HEK293T (cell line): ENCODE results near the gene SNRK.

Source experiments
- CTCF ChIA-PET: fragments of 350-600 bp; formaldehyde crosslinking; extraction: SDS; loops from one replicate; lab custom pipeline; 2021; ENCODE audit warnings: antibody characterized with exemption, inconsistent platforms; lab: Yijun Ruan, JAX
- POLR2A ChIA-PET: fragments of 350-600 bp; formaldehyde crosslinking; extraction: SDS; loops from one replicate; lab custom pipeline; 2020; ENCODE audit warnings: antibody characterized with exemption, inconsistent platforms; lab: Yijun Ruan, JAX
- DNase-seq: peaks from one replicate; pipeline ENCODE4 v3.0.0; 2012; ENCODE audit warnings: mixed read lengths; ENCODE audit errors: extremely low spot score
- ARNT ChIP-seq: fragments of 450-650 bp; IDR thresholded peaks from 2 replicates; pipeline ENCODE4 v1.6.1; 2017; ENCODE audit warnings: mild to moderate bottlenecking
- BHLHE40 ChIP-seq: fragments of 450-650 bp; IDR thresholded peaks from 2 replicates; pipeline ENCODE4 v1.6.1; 2016; ENCODE audit warnings: mild to moderate bottlenecking, moderate library complexity, borderline replicate concordance
- CTBP1 ChIP-seq: fragments of 450-650 bp; IDR thresholded peaks from 2 replicates; pipeline ENCODE4 v1.6.1; 2016; ENCODE audit warnings: borderline replicate concordance
- ELF4 ChIP-seq: fragments of 450-650 bp; IDR thresholded peaks from 2 replicates; pipeline ENCODE4 v1.6.1; 2017; ENCODE audit warnings: antibody characterized with exemption
- FOXA1 ChIP-seq: fragments of 450-650 bp; IDR thresholded peaks from 2 replicates; pipeline ENCODE4 v1.6.1; 2016; ENCODE audit warnings: mild to moderate bottlenecking
- FOXK2 ChIP-seq: fragments of 450-650 bp; IDR thresholded peaks from 2 replicates; pipeline ENCODE4 v1.6.1; 2016; ENCODE audit warnings: mild to moderate bottlenecking
- FOXM1 ChIP-seq: fragments of 450-650 bp; IDR thresholded peaks from 2 replicates; pipeline ENCODE4 v1.6.1; 2017; ENCODE audit warnings: mild to moderate bottlenecking, borderline replicate concordance
- HDGF ChIP-seq: fragments of 450-650 bp; IDR thresholded peaks from 2 replicates; pipeline ENCODE4 v1.6.1; 2017; ENCODE audit warnings: antibody characterized with exemption, borderline replicate concordance
- L3MBTL2 ChIP-seq: fragments of 450-650 bp; conservative IDR thresholded peaks from 2 replicates; pipeline ENCODE4 v1.6.1; 2016; ENCODE audit warnings: mild to moderate bottlenecking
- LEF1 ChIP-seq: fragments of 450-650 bp; IDR thresholded peaks from 2 replicates; pipeline ENCODE4 v1.6.1; 2017; ENCODE audit warnings: mild to moderate bottlenecking, borderline replicate concordance
- NFRKB ChIP-seq: fragments of 450-650 bp; IDR thresholded peaks from 2 replicates; pipeline ENCODE4 v1.6.1; 2016; ENCODE audit warnings: mild to moderate bottlenecking, moderate library complexity
- SP1 ChIP-seq: fragments of 450-650 bp; IDR thresholded peaks from 2 replicates; pipeline ENCODE4 v1.6.1; 2017
- SUZ12 ChIP-seq: fragments of 450-650 bp; IDR thresholded peaks from 2 replicates; pipeline ENCODE4 v1.6.1; 2016; ENCODE audit warnings: mild to moderate bottlenecking
- TARDBP ChIP-seq: fragments of 450-650 bp; IDR thresholded peaks from 2 replicates; pipeline ENCODE4 v1.6.1; 2016
- ZNF384 ChIP-seq: fragments of 450-650 bp; IDR thresholded peaks from 2 replicates; pipeline ENCODE4 v1.6.1; 2016
- TF ChIP-seq, protein P1 (sequence below): fragments of 450-650 bp; IDR thresholded peaks from 2 replicates; pipeline ENCODE4 v1.6.1; 2016

SNRK gene

DNA sequence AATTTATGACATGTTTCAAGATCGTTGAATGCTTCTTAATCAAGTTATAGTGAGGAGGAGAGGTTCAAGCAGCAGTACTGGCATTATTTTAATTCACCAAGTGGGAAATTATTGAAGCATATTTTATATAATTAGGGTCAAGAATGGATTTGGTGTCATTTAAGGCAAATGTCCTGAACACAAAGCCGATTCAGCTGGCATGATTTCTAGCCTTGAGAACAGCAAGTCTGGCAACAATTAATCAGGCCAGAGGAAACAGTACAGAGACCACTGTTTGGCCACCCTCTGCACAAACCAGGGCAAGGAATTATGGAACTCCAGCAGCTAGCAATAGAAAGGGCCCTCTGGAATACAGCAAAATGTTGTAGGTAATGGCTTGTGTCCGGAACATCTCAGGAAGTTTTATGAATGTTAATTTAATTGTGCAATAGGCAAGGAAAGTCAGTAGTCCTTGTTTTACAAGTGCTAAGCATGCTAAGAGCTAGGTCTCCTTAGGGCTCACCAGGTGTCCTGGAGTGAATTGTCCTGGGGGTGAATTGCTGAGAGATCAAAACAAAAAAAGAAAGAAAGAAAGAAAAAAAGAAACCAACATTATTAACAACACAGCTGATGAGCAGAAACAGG, 38.7 kb upstream of the SNRK start:
- TF ChIP-seq, protein P1, sequence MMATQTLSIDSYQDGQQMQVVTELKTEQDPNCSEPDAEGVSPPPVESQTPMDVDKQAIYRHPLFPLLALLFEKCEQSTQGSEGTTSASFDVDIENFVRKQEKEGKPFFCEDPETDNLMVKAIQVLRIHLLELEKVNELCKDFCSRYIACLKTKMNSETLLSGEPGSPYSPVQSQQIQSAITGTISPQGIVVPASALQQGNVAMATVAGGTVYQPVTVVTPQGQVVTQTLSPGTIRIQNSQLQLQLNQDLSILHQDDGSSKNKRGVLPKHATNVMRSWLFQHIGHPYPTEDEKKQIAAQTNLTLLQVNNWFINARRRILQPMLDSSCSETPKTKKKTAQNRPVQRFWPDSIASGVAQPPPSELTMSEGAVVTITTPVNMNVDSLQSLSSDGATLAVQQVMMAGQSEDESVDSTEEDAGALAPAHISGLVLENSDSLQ = no peak
- no peak for TF ChIP-seq LEF1
- no peak for TF ChIP-seq CTBP1
- no peak for TF ChIP-seq SP1
- no peak for TF ChIP-seq ARNT
- TF ChIP-seq NFRKB = no peak
- TF ChIP-seq TARDBP = no peak
- no peak for TF ChIP-seq ELF4
- TF ChIP-seq SUZ12 = no peak
- TF ChIP-seq FOXK2 = no peak
- TF ChIP-seq BHLHE40 = no peak
- TF ChIP-seq HDGF = no peak
- TF ChIP-seq L3MBTL2 = no peak
- TF ChIP-seq FOXA1 = no peak
- TF ChIP-seq FOXM1 = no peak
- ChIA-PET CTCF (no interaction called here), POLR2A (no interaction called here)
- no peak for DNase-seq

DNA sequence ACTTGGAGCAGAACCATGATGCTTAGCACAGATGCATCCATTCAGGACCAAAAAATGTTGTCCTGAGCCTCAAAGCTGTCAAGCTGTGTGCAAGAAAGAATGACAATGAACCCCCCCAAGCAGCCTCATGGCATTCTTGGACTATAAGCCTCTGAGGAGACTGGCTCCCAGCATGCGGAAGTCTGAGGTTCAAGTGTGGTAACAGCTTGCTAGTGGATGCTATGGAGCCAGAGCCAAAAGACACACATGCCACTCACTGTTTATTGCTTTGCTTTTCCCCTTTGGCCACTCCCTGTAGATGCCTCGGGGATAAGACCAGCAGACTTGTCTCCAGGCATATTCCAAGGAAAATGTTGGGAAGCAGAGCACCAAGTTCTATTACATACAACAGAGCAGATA, 38.2 kb upstream of the SNRK start:
- DNase-seq = no peak
- POLR2A ChIA-PET = no interaction called here
- CTCF ChIA-PET = no interaction called here
- no peak for TF ChIP-seq SUZ12
- TF ChIP-seq FOXM1 = no peak
- no peak for TF ChIP-seq HDGF
- TF ChIP-seq FOXA1 = no peak
- no peak for TF ChIP-seq SP1
- TF ChIP-seq CTBP1 = no peak
- no peak for TF ChIP-seq BHLHE40
- TF ChIP-seq NFRKB = no peak
- TF ChIP-seq, protein P1 = no peak
- no peak for TF ChIP-seq FOXK2
- no peak for TF ChIP-seq ELF4
- no peak for TF ChIP-seq L3MBTL2
- no peak for TF ChIP-seq TARDBP
- no peak for TF ChIP-seq ZNF384
- no peak for TF ChIP-seq ARNT
- TF ChIP-seq LEF1 = no peak

DNA sequence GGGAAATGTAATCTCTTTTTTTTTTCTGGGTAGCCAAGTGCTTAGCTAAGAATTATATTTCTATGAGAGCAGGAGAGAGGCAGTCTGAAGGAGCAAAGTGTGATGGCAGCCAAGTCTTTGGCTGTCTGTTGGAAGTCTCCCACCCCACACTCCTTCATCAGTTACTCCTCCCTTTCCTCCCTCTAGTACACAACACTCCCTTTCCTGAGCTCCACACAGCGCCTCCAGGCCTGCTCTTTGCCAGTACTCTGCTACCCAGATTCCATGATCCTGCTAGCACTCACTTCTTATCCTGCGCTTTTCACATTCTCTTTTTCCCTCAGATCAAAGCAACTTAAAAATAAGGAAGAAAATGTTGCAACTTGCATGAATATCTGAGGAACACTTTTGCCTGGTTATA, 37.4 kb upstream of the SNRK start:
- ChIA-PET CTCF (no interaction called here), POLR2A (no interaction called here)
- DNase-seq = no peak
- TF ChIP-seq LEF1 (no peak), FOXK2 (no peak), SP1 (no peak), CTBP1 (no peak), FOXA1 (no peak), ELF4 (no peak), BHLHE40 (no peak), SUZ12 (no peak), TARDBP (no peak), L3MBTL2 (no peak), HDGF (no peak), ARNT (no peak), ZNF384 (no peak)

DNA sequence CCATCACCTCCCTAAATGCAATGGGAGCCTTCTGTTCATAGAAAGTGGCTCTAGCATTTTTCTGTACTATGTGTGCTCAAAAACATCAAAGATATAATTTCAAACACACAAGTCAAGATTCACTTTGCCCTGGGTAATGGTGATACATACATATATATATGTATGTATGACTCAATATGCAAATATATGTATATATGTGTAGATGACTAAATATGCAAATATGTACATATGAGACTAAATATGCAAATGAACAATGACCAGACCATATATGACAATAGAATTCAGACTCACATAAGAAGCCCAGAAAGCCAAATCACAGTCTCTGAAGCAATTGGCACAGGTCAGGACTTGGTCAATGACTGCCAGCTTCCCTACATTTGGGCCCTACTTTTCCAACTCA, 36.9 kb upstream of the SNRK start:
- no peak for TF ChIP-seq BHLHE40
- no peak for TF ChIP-seq FOXM1
- TF ChIP-seq ZNF384 = no peak
- TF ChIP-seq ELF4 = no peak
- no peak for TF ChIP-seq L3MBTL2
- no peak for TF ChIP-seq CTBP1
- TF ChIP-seq FOXK2 = no peak
- no peak for TF ChIP-seq NFRKB
- TF ChIP-seq SP1 = no peak
- TF ChIP-seq, protein P1 = no peak
- ChIA-PET POLR2A (no interaction called here), CTCF (no interaction called here)
- no peak for DNase-seq

DNA sequence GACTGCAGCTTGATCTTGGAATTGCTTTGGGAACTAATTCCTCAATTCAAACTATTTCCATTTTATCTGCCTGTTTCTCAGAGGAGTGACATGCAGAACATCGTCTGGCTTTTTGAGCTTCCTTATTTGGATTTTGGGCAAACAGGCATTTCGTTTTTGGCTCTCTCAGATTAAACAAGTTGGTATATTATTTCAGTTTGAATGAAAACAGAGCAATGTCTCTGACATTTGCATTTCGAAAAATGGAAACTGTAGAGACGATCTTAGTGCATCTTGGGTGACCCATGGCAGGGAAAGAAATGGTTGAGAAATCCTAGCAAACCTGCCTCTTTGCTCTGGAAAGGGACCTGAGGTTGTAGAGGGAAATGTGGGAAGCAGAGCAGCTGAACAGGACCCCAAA, 33.0 kb upstream of the SNRK start:
- ChIA-PET CTCF (no interaction called here), POLR2A (no interaction called here)
- no peak for DNase-seq
- TF ChIP-seq NFRKB = no peak

DNA sequence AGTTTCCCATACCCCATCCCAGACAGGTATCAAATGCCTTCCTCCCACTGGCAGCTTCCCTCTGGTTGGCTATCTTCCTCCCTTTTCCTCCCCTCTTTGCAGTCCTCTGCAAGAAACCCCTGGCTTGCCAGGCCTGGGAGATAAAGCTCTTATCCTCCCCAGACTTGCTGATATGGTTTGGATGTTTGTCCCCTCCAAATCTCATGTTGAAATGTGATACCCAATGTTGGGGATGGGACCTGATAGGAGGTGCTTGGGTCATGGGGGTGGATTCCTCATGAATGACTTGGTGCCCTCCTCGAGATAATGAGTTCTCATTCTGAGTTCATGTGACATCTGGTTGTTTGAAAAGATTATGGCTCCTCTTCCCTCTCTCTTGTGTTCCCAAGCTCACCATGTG, 32.2 kb upstream of the SNRK start:
- TF ChIP-seq HDGF = no peak
- no peak for TF ChIP-seq NFRKB
- TF ChIP-seq ELF4 = no peak
- TF ChIP-seq ZNF384 = no peak
- no peak for TF ChIP-seq FOXM1
- ChIA-PET POLR2A (no interaction called here), CTCF (no interaction called here)

More for the DNA sequence above, 32.2 kb upstream of the SNRK start:
- DNase-seq = no peak
